NCI-H345 treated with DMSO at 0.1 percent for 48 hours (cell line): ENCODE results near the gene MIEF2.
"Not testable (repeated sequence)": the region's sequence is repeated elsewhere in the genome, so short reads cannot be mapped to it uniquely, and the experiment has no call there.

Experiments
- DNase-seq: peaks from one replicate; lab custom pipeline; 2025; ENCODE audit not compliant: unreplicated experiment; lab: John Stamatoyannopoulos, UW

The MIEF2 gene

DNA sequence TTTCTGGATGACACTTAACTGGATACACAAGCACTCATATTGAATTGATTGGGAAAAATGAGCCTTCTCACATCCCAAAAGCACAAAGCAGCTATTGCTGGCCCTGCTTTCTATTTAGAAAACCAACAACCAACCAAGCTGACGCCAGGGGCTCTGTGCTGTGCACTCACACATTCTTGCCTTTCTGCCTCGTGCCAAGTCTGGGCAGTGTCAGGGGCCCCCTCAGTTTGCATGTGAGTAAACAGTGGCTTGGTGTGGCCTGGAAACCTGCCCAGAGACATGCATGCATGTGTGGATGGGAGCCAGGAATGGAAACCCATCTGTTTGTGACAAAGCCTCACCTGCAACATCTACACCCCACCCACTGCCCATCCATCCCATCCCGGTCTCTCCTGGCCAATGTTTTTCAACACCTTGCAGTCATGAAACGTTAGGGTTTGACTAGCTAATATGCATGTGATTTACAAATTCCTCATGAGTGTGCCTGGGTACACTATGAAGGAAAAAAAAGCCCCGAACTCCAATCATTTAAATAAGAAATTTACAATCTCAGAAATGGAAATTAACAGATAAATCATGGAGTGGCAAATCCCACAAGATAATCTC is 20.4 kb downstream of the MIEF2 start:
- peak; percentile 39 for DNase-seq

DNA sequence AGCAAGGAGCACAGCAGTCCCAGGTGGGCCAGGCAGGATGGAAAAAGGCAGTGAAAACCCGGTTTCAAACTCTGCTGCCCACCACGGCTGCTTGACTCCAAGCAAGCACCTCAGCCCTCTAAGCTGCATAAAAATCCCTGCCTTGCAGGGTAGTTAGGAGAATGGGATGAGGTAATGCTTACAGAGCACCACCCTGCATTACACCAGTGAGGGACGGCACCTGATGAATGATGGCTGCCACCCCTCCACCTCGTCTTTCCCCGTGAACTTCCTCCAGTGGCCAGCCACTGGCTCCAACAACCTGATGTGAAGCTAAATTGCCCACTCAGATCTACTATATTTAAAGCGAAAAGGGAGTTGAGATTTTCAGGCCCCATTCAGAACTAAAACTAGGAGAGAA is 21.3 kb downstream of the MIEF2 start:
- no peak for DNase-seq

GRCh38 chr17:18285296-18285695 is 24.8 kb downstream of the MIEF2 start:
- no peak for DNase-seq

DNA sequence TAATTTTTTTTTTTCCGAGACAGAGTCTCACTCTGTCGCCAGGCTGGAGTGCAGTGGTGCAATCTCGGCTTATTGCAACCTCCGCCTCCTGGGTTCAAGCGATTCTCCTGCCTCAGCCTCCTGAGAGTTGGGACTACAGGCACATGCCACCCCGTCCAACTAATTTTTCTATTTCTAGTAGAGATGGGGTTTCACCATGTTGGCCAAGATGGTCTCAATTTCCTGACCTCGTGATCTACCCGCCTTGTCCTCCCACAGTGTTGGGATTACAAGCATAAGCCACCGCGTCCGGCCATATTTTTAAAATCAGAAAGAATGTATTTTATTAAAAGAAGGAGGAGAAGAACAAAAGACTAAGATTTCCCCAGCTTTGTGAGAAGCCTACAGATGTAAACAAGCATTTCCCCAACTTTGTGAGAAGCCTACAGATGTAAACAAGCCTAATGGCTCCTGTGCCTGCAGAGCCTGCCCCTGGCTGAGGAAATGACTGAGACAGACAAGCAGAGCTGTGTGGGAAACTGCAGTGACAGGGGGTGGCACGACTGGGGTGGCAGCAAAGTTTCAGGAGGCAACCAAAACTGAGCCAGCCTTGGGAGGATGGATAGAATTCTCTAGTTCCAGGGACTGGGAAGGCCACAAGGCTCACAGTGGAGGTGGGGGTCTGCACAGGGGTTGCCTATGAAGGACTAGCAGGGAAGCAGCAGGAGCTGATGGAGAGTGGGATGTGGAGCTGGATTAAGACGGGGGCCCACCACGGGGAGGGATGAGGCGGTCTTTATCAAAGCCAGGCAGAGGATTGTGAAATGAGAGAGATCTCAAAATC is 31.5 kb downstream of the MIEF2 start:
- DNase-seq = no peak

GRCh38 chr17:18298061-18298460 is 37.6 kb downstream of the MIEF2 start:
- not testable (repeated sequence) for DNase-seq

- no peak for DNase-seq
Measured at GRCh38 chr17:18300725-18301480, 40.4 kb downstream of the MIEF2 start.

GRCh38 chr17:18303206-18303605 is 42.7 kb downstream of the MIEF2 start:
- not testable (repeated sequence) for DNase-seq

- no peak for DNase-seq
Measured at GRCh38 chr17:18309202-18309601, 48.7 kb downstream of the MIEF2 start.

GRCh38 chr17:18314059-18314730 is 53.7 kb downstream of the MIEF2 start:
- no peak for DNase-seq

GRCh38 chr17:18314731-18315561 is 54.5 kb downstream of the MIEF2 start, which contains the start of the genes SMCR8 and TOP3A:
SMCR8 (plus strand) TSS chr17:18315293; CDS start chr17:18315790, 497 bp downstream.
TOP3A (minus strand) TSS chr17:18314994; CDS start chr17:18314778, 216 bp downstream.
- DNase-seq = peak; percentile 83

- no peak for DNase-seq
Measured at GRCh38 chr17:18315562-18315922, 55.1 kb downstream of the MIEF2 start.

DNA sequence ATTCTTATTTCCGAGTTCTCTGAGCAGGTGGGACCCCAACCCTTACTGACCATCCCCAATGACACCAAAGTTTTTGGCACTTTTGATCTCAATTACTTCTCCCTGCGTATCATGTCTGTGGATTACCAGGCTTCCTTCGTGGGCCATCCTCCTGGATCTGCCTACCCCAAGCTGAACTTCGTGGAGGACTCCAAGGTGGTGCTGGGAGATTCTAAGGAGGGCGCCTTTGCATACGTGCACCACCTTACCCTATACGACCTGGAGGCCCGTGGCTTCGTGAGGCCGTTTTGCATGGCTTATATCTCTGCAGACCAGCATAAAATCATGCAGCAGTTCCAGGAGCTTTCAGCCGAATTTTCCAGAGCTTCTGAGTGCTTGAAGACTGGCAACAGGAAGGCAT is 55.5 kb downstream of the MIEF2 start:
- DNase-seq = no peak
